ENCODE data around the gene ATG16L2. TPM values are rescaled to one million over a fixed set of nuclear protein-coding genes. Genes with fewer than 3 reads are reported as not detected.

ATG16L2 gene
- total RNA-seq, 1 experiment from 2014 or later = 17.3 TPM

DNA sequence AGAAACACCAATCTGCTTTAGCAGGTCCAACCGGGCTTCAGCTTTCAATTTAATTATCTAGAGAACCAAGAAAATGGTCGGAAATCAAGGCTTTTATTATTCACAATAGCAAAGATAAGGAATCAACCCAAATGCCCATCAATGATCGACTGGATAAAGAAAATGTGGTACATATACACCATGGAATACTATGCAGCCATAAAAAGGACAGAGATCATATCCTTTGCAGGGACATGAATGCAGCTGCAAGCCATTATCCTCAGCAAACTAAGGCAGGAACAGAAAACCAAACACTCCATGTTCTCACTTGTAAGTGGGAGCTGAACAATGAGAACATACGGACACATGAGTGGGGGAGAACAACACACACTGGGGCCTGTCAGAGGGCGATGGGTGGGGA, 53.8 kb downstream of the ATG16L2 start:
- H3K4me3 Mint-ChIP-seq = no peak overlapping the region

More for the DNA sequence above, 53.8 kb downstream of the ATG16L2 start:
- Histone ChIP-seq H3K4me2 (ENCODE audit: insufficient read depth, insufficient read length, low read length) (no peak overlapping the region), H3K9ac (ENCODE audit: extremely low read depth, insufficient read length, low read length) (no peak overlapping the region), H4K5ac (ENCODE audit: insufficient read length, low read depth, low read length) (no peak overlapping the region), H4K8ac (replicated peaks; ENCODE audit: insufficient read length, low read depth, low read length) (no peak overlapping the region), H4K91ac (ENCODE audit: insufficient read length, low read depth, low read length) (no peak overlapping the region), H3K23ac (ENCODE audit: insufficient read length, low read depth, low read length) (no peak overlapping the region), H2BK120ac (ENCODE audit: low read depth, low read length, poor library complexity, severe bottlenecking) (no peak overlapping the region), H4K20me1 (ENCODE audit: control insufficient read depth, insufficient read depth, insufficient read length) (no peaks in the 10 kb centered on the region), H3K27me3 (ENCODE audit: insufficient read depth, low read length) (no peaks in the 10 kb centered on the region), H3T11ph (ENCODE audit: low read length) (no peak overlapping the region), H2AFZ (ENCODE audit: low read length) (no peak overlapping the region), H2BK5ac (ENCODE audit: insufficient read length, low read length) (no peak overlapping the region), H3K56ac (ENCODE audit: insufficient read length, low read depth, low read length) (no peak overlapping the region), H3K4ac (ENCODE audit: low read depth, low read length) (no peak overlapping the region), H3K23me2 (ENCODE audit: insufficient read length, low read depth, low read length, poor library complexity, severe bottlenecking) (no peaks in the 10 kb centered on the region), H2BK12ac (ENCODE audit: insufficient read length, low read depth, low read length) (no peak overlapping the region), H2AK5ac (ENCODE audit: insufficient read length, low read length) (no peak overlapping the region), H3K18ac (ENCODE audit: insufficient read length, low read depth, low read length) (no peak overlapping the region), H3K9me3 (ENCODE audit: control insufficient read depth, low read depth, low read length) (no peaks in the 10 kb centered on the region), H3K27ac (ENCODE audit: insufficient read length, low read depth, low read length) (no peak overlapping the region), H3K79me2 (ENCODE audit: insufficient read depth, low read length) (no peaks in the 10 kb centered on the region), H2BK15ac (ENCODE audit: low read depth, low read length) (no peak overlapping the region), H3K14ac (ENCODE audit: insufficient read depth, low read length) (no peak overlapping the region), H3K4me1 (ENCODE audit: insufficient read depth, low read length) (no peaks in the 10 kb centered on the region), H2BK20ac (ENCODE audit: low read depth, low read length, poor library complexity, severe bottlenecking) (no peak overlapping the region), H3K79me1 (ENCODE audit: insufficient read depth, low read depth, low read length, poor library complexity, severe bottlenecking) (no peaks in the 10 kb centered on the region)
- Mint-ChIP-seq H3K27me3 (ENCODE audit: low read depth) (no peaks in the 10 kb centered on the region), H3K36me3 (ENCODE audit: insufficient read depth in 1 of 3, low read depth in 3 of 3) (peaks cover 0 to 4% (median 0%) of the 10 kb centered on the region in 3 experiments; a peak in 3 of 7 replicates), H3K9me3 (no peaks in the 10 kb centered on the region), H3K4me1 (peaks cover 7% of the 10 kb centered on the region in 2 experiments; a peak in 3 of 4 replicates), H3K27ac (no peak overlapping the region)
- no peak for DNase-seq
- TF ChIP-seq, protein P1, sequence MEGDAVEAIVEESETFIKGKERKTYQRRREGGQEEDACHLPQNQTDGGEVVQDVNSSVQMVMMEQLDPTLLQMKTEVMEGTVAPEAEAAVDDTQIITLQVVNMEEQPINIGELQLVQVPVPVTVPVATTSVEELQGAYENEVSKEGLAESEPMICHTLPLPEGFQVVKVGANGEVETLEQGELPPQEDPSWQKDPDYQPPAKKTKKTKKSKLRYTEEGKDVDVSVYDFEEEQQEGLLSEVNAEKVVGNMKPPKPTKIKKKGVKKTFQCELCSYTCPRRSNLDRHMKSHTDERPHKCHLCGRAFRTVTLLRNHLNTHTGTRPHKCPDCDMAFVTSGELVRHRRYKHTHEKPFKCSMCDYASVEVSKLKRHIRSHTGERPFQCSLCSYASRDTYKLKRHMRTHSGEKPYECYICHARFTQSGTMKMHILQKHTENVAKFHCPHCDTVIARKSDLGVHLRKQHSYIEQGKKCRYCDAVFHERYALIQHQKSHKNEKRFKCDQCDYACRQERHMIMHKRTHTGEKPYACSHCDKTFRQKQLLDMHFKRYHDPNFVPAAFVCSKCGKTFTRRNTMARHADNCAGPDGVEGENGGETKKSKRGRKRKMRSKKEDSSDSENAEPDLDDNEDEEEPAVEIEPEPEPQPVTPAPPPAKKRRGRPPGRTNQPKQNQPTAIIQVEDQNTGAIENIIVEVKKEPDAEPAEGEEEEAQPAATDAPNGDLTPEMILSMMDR (conservative IDR thresholded peaks at IDR 0.05) = no peak
- WGBS (ENCODE audit: extremely low coverage, insufficient read length, low lambda C conversion rate) = no CpG with 5 or more reads among the region's 5 CpGs
